Upper lobe of left lung (tissue), 4 donors: ENCODE results near the gene TP63.

Experiments
- CTCF ChIP-seq, 6 experiments: fragments of 450-650 bp in 4 of 6; fragments of 200-600 bp in 2 of 6; sonication (generic) in 2 of 6; IDR thresholded peaks; one replicate each; pipeline ENCODE4 v1.5.1; 2016 to 2019; ENCODE audit warnings: antibody characterized with exemption in 6 of 6
- POLR2A ChIP-seq, 4 donors: fragments of 450-650 bp; IDR thresholded peaks; one replicate each; pipeline ENCODE4 v1.5.1; 2016 to 2017; ENCODE audit warnings: antibody characterized with exemption in 4 of 4, mild to moderate bottlenecking in 2 of 4
- POLR2AphosphoS5 ChIP-seq, 2 donors: sonication (generic); formaldehyde crosslinking; IDR thresholded peaks; one replicate each; pipeline ENCODE4 v1.5.1; 2017; ENCODE audit warnings: antibody characterized with exemption in 2 of 2

GRCh38 chr3:189593581-189593980 is 37.6 kb upstream of the TP63 start:
- TF ChIP-seq CTCF (IDR thresholded peaks at IDR 0.05) (no peak), POLR2AphosphoS5 (IDR thresholded peaks at IDR 0.05) (no peak), POLR2A (IDR thresholded peaks at IDR 0.05) (no peak)
